Astrocyte (in vitro differentiated cells and primary cell): Measurements from ENCODE around the gene RASSF3. TPM values are rescaled to one million over a fixed set of nuclear protein-coding genes. Genes with fewer than 3 reads are reported as not detected.
"Not testable (repeated sequence)": the region's sequence is repeated elsewhere in the genome, so short reads cannot be mapped to it uniquely, and the experiment has no call there.

Experiments used
- DNase-seq: peaks from one replicate; pipeline ENCODE4 v3.0.0-alpha.2; 2010; ENCODE audit warnings: low read depth
- FAIRE-seq: peaks from 2 replicates; lab custom pipeline; 2011; peaks lifted over from hg19 to GRCh38; lab: Jason Lieb, UNC
- H2AFZ ChIP-seq: 2 replicates; pipeline ENCODE4 v1.6.0; 2012; ENCODE audit warnings: low read depth, low read length, inconsistent platforms
- H3K27ac ChIP-seq: 2 replicates; pipeline ENCODE4 v1.5.1; 2011; ENCODE audit warnings: low read depth, low read length, inconsistent platforms
- H3K27me3 ChIP-seq: 2 replicates; pipeline ENCODE4 v1.6.0; 2011; ENCODE audit warnings: low read length, inconsistent platforms; ENCODE audit not compliant: insufficient read depth
- H3K36me3 ChIP-seq: 2 replicates; pipeline ENCODE4 v1.5.1; 2011; ENCODE audit warnings: low read length, inconsistent platforms; ENCODE audit not compliant: insufficient read depth
- H3K4me1 ChIP-seq: 2 replicates; pipeline ENCODE4 v1.5.1; 2011; ENCODE audit warnings: low read length, inconsistent platforms; ENCODE audit not compliant: insufficient read depth
- H3K4me2 ChIP-seq: 2 replicates; pipeline ENCODE4 v1.6.0; 2012; ENCODE audit warnings: low read length, inconsistent platforms
- H3K4me3 ChIP-seq: 2 replicates; pipeline ENCODE4 v1.5.1; 2011; ENCODE audit warnings: low read depth, mild to moderate bottlenecking, low read length, inconsistent platforms; ENCODE audit not compliant: insufficient read depth
- H3K79me2 ChIP-seq: 2 replicates; pipeline ENCODE4 v1.6.0; 2012; ENCODE audit warnings: mild to moderate bottlenecking, low read length, inconsistent platforms; ENCODE audit not compliant: insufficient read depth
- H3K9ac ChIP-seq: 2 replicates; pipeline ENCODE4 v1.6.0; 2012; ENCODE audit warnings: mild to moderate bottlenecking, low read length, inconsistent platforms
- H3K9me3 ChIP-seq: 2 replicates; pipeline ENCODE4 v1.5.1; 2012; ENCODE audit warnings: low read depth, mild to moderate bottlenecking, low read length, inconsistent platforms; ENCODE audit not compliant: insufficient read depth
- H4K20me1 ChIP-seq: 2 replicates; pipeline ENCODE4 v1.6.0; 2012; ENCODE audit warnings: low read length, inconsistent platforms; ENCODE audit not compliant: insufficient read depth
- H3K27ac Mint-ChIP-seq: one replicate; pipeline ENCODE4 v1.8.0; 2021; ENCODE audit warnings: mild to moderate bottlenecking, mixed read lengths; ENCODE audit not compliant: unreplicated experiment
- H3K27me3 Mint-ChIP-seq: one replicate; pipeline ENCODE4 v1.8.0; 2021; ENCODE audit warnings: low read depth, mixed read lengths; ENCODE audit not compliant: unreplicated experiment
- H3K36me3 Mint-ChIP-seq: one replicate; pipeline ENCODE4 v1.8.0; 2021; ENCODE audit warnings: low read depth, mixed read lengths; ENCODE audit not compliant: unreplicated experiment
- H3K4me1 Mint-ChIP-seq: one replicate; pipeline ENCODE4 v1.8.0; 2021; ENCODE audit warnings: low read depth, mixed read lengths; ENCODE audit not compliant: unreplicated experiment
- H3K4me3 Mint-ChIP-seq: one replicate; pipeline ENCODE4 v1.8.0; 2021; ENCODE audit warnings: mild to moderate bottlenecking, moderate library complexity, mixed read lengths; ENCODE audit not compliant: unreplicated experiment
- H3K9me3 Mint-ChIP-seq: one replicate; pipeline ENCODE4 v1.8.0; 2021; ENCODE audit warnings: mild to moderate bottlenecking, mixed read lengths; ENCODE audit not compliant: unreplicated experiment
- CTCF ChIP-seq: IDR thresholded peaks from 2 replicates; pipeline ENCODE4 v1.5.1; 2011; ENCODE audit warnings: low read depth, mild to moderate bottlenecking, inconsistent platforms, low read length, moderate library complexity; ENCODE audit not compliant: insufficient read depth
- EZH2 ChIP-seq: IDR thresholded peaks from 2 replicates; pipeline ENCODE4 v1.6.1; 2012; ENCODE audit warnings: mild to moderate bottlenecking, low read length, inconsistent platforms; ENCODE audit not compliant: insufficient read depth
- total RNA-seq: library from RNA; stranded (reverse); gene quantifications from 2 replicates; pipeline ENCODE4 v1.2.1, GENCODE V29; 2021

RASSF3 gene
- total RNA-seq, 1 donor from 2014 or later: 18.3 TPM

- Mint-ChIP-seq H3K27me3 (no peaks in the 10 kb centered on the region), H3K9me3 (no peaks in the 10 kb centered on the region), H3K27ac (peak overlapping the region; percentile 67), H3K4me1 (peaks cover 15% of the 10 kb centered on the region), H3K4me3 (peak overlapping the region; percentile 90), H3K36me3 (no peaks in the 10 kb centered on the region)
- Histone ChIP-seq H4K20me1 (peaks cover 22% of the 10 kb centered on the region), H3K4me3 (peak overlapping the region; percentile 70), H3K36me3 (no peaks in the 10 kb centered on the region), H3K4me2 (peak overlapping the region; percentile 94), H2AFZ (peak overlapping the region; percentile 84), H3K9ac (peak overlapping the region; percentile 78), H3K4me1 (peaks cover 15% of the 10 kb centered on the region), H3K9me3 (no peaks in the 10 kb centered on the region), H3K27me3 (no peaks in the 10 kb centered on the region), H3K79me2 (peaks cover 52% of the 10 kb centered on the region), H3K27ac (peak overlapping the region; percentile 41)
- peak; percentile 22 for DNase-seq
- no peak for FAIRE-seq
- TF ChIP-seq EZH2: no peak
- no peak for TF ChIP-seq CTCF
Observed at GRCh38 chr12:64611341-64612284, 1.3 kb downstream of the RASSF3 start.

- DNase-seq (no peak), FAIRE-seq (no peak)
- Histone ChIP-seq H3K36me3 (no peaks in the 10 kb centered on the region), H3K4me1 (peaks cover 15% of the 10 kb centered on the region), H3K4me3 (no peak overlapping the region), H3K27me3 (no peaks in the 10 kb centered on the region), H3K27ac (no peak overlapping the region), H3K4me2 (no peak overlapping the region), H2AFZ (no peak overlapping the region), H3K79me2 (peaks cover 64% of the 10 kb centered on the region), H3K9me3 (no peaks in the 10 kb centered on the region), H4K20me1 (peaks cover 22% of the 10 kb centered on the region), H3K9ac (no peak overlapping the region)
- no peaks in the 10 kb centered on the region for H3K9me3 Mint-ChIP-seq
- no peaks in the 10 kb centered on the region for H3K27me3 Mint-ChIP-seq
- H3K36me3 Mint-ChIP-seq: no peaks in the 10 kb centered on the region
- TF ChIP-seq CTCF (no peak), EZH2 (no peak)
- H3K4me1 Mint-ChIP-seq: peaks cover 16% of the 10 kb centered on the region
- peak overlapping the region; percentile 73 for H3K4me3 Mint-ChIP-seq
- no peak overlapping the region for H3K27ac Mint-ChIP-seq
Observed at GRCh38 chr12:64612843-64613242, 2.5 kb downstream of the RASSF3 start.

GRCh38 chr12:64613775-64614398 lies 3.6 kb downstream of the RASSF3 start:
- peaks cover 13% of the 10 kb centered on the region for H3K4me1 Mint-ChIP-seq
- H3K79me2 ChIP-seq: peaks cover 72% of the 10 kb centered on the region

More at GRCh38 chr12:64613775-64614398, 3.6 kb downstream of the RASSF3 start:
- H3K36me3 ChIP-seq, H3K9me3 ChIP-seq, FAIRE-seq, H3K27ac ChIP-seq, H3K4me2 ChIP-seq, H2AFZ ChIP-seq, H3K4me3 Mint-ChIP-seq, H3K9me3 Mint-ChIP-seq, DNase-seq, H3K36me3 Mint-ChIP-seq, H3K9ac ChIP-seq, H3K4me3 ChIP-seq, H3K27me3 ChIP-seq, H3K27me3 Mint-ChIP-seq, H3K27ac Mint-ChIP-seq: not testable (repeated sequence)
- peaks cover 22% of the 10 kb centered on the region for H4K20me1 ChIP-seq
- H3K4me1 ChIP-seq: peaks cover 12% of the 10 kb centered on the region
